ENCODE results near the gene GLTP. TPM values are rescaled to one million over a fixed set of nuclear protein-coding genes. Genes with fewer than 3 reads are reported as not detected.
"Not testable (repeated sequence)": the region's sequence is repeated elsewhere in the genome, so short reads cannot be mapped to it uniquely, and the experiment has no call there.

The GLTP gene
- total and polyA plus RNA-seq, 4 donors = 8.5 to 12.8 (median 8.7) TPM

DNA sequence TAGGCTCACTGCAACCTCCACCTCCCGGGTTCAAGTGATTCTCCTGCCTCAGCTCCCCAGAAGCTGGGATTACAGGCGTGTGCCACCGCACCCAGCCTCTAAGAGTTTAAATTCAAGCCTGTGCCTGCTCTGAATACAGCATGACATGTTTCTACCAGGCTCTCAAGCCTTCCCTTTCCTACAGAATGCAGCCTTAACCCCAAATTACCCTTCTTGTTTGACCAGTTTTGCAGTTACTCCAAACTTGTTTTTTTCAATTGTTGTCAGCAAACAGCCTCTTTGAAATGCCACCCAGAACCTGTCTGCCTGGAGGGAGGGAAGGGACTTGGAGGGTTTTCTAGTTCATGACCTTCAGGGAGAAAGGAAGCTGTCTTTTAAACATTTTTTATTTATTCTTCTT is 15.4 kb downstream of the GLTP start:
- Histone ChIP-seq H3K36me3 (ENCODE audit: control insufficient read depth in 4 of 4, insufficient read depth in 3 of 4, low read depth in 1 of 4, low read length in 3 of 4) (no peaks in the 10 kb centered on the region), H3K27ac (ENCODE audit: low read depth in 1 of 2, low read length in 2 of 2) (peak overlapping the region in 1 of 2 donors; percentile 42), H3K9me3 (ENCODE audit: control insufficient read depth in 4 of 4, low read length in 3 of 4) (no peaks in the 10 kb centered on the region), H3K4me1 (ENCODE audit: control insufficient read depth in 4 of 4, insufficient read depth in 4 of 4, low read length in 3 of 4) (peaks cover 7 to 19% (median 13%) of the 10 kb centered on the region in 4 donors), H3K9ac (ENCODE audit: low read depth in 1 of 2, low read length in 2 of 2) (no peak overlapping the region), H3K4me3 (ENCODE audit: low read depth in 1 of 3, low read length in 3 of 3) (no peak overlapping the region), H3K27me3 (ENCODE audit: control insufficient read depth in 4 of 4, insufficient read depth in 4 of 4, low read length in 3 of 4) (no peaks in the 10 kb centered on the region)
- WGBS = 41% methylated on average over 3 of the region's 3 CpGs
- TF ChIP-seq TAF1 (conservative IDR thresholded peaks at IDR 0.05) = no peak
- DNase-seq (ENCODE audit: low spot score) = no peak

DNA sequence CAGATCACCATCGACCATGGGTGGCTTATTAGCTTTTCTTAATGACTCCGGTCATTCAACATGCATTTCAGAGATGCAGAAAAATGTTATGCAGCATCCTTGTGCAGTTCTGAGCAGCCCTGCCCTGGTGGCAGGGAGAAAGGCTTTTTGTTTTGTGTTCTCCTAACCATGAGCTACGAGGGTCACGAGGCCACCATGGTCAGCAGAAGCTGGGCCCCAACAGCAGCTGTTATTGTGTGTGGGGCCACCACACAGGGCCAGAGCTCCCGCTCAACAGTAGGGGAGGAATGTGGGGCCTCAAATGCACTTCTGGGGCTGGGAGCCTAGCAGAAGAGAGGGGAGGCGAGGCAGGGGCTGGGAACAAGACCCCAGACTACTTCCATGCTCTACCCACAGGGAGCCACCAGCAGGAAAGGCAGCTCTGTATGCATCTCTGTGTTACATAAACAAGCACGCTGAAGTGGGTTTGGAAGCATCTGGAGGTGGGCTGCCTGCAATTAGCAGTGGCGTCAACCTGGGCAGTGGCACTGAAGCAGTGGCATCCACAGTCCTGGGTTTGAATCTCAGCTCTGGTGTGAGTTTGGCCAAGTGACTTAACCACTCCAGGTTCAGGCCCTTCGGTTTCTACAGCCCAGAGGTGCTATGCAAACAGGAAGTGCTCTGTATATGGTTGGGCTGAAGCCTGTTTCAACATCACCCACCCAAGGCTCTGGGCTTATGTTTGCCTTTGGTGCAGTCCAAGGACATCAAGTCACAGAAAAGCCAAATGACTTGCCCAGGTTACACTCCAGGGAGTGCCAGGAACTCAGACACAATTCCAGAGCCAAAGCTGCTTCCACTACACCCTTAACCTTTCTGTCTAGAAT is 16.3 kb downstream of the GLTP start:
- H3K9ac ChIP-seq (ENCODE audit: low read depth in 1 of 2, low read length in 2 of 2) = no peak overlapping the region

DNA sequence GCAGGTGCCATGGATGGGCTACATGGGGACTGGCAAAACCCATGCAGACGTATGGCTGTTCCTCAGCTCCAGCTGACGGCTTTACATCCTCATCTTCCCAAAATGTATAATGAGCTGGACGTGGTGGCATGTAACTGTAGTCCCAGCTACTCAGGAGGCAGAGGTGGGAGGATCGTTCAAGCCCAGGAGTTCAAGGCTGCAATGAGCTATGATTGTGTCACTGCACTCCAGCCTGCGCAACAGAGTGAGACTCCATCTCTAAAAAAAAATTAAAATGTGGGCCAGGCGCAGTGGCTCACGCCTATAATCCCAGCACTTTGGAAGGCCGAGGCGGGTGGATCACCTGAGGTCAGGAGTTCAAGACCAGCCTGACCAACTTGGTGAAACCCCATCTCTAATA is 17.9 kb downstream of the GLTP start:
- not testable (repeated sequence) for H3K36me3 ChIP-seq (ENCODE audit: control insufficient read depth in 4 of 4, insufficient read depth in 3 of 4, low read depth in 1 of 4, low read length in 3 of 4); H3K27me3 ChIP-seq (ENCODE audit: control insufficient read depth in 4 of 4, insufficient read depth in 4 of 4, low read length in 3 of 4); DNase-seq (ENCODE audit: low spot score); H3K27ac ChIP-seq (ENCODE audit: low read depth in 1 of 2, low read length in 2 of 2); H3K4me3 ChIP-seq (ENCODE audit: low read depth in 1 of 3, low read length in 3 of 3); H3K9me3 ChIP-seq (ENCODE audit: control insufficient read depth in 4 of 4, low read length in 3 of 4); H3K9ac ChIP-seq (ENCODE audit: low read depth in 1 of 2, low read length in 2 of 2)
- 88% methylated on average over 9 of the region's 9 CpGs for WGBS
- peaks cover 7 to 19% (median 13%) of the 10 kb centered on the region in 4 donors for H3K4me1 ChIP-seq (ENCODE audit: control insufficient read depth in 4 of 4, insufficient read depth in 4 of 4, low read length in 3 of 4)

More for the DNA sequence above, 16.3 kb downstream of the GLTP start:
- no peaks in the 10 kb centered on the region for H3K9me3 ChIP-seq (ENCODE audit: control insufficient read depth in 4 of 4, low read length in 3 of 4)
- peak overlapping the region in 1 of 2 donors; percentile 48 for H3K27ac ChIP-seq (ENCODE audit: low read depth in 1 of 2, low read length in 2 of 2)
- no peaks in the 10 kb centered on the region for H3K36me3 ChIP-seq (ENCODE audit: control insufficient read depth in 4 of 4, insufficient read depth in 3 of 4, low read depth in 1 of 4, low read length in 3 of 4)
- H3K27me3 ChIP-seq (ENCODE audit: control insufficient read depth in 4 of 4, insufficient read depth in 4 of 4, low read length in 3 of 4) = no peaks in the 10 kb centered on the region
- 77% methylated on average over 9 of the region's 9 CpGs for WGBS
- H3K4me3 ChIP-seq (ENCODE audit: low read depth in 1 of 3, low read length in 3 of 3) = no peak overlapping the region
- DNase-seq (ENCODE audit: low spot score) = no peak
- H3K4me1 ChIP-seq (ENCODE audit: control insufficient read depth in 4 of 4, insufficient read depth in 4 of 4, low read length in 3 of 4) = peaks cover 7 to 19% (median 13%) of the 10 kb centered on the region in 4 donors
- TF ChIP-seq GABPA (IDR thresholded peaks at IDR 0.05 in 1 of 2, conservative IDR thresholded peaks at IDR 0.05 in 1 of 2) (peak in 1 of 2 donors; percentile 76), EGR1 (IDR thresholded peaks at IDR 0.05; ENCODE audit: low read depth in 2 of 2) (peak in 1 of 2 donors; percentile 32), JUND (IDR thresholded peaks at IDR 0.05) (peak in 1 of 2 donors; percentile 75), SP1 (IDR thresholded peaks at IDR 0.05) (peak; percentile 58), NR2F2 (IDR thresholded peaks at IDR 0.05) (no peak), HNF4A (conservative IDR thresholded peaks at IDR 0.05) (peak; percentile 75 to 87), RXRA (IDR thresholded peaks at IDR 0.05) (peak; percentile 72 to 89), FOXA1 (IDR thresholded peaks at IDR 0.05) (peak; percentile 65), FOXA2 (IDR thresholded peaks at IDR 0.05) (peak; percentile 79), RAD21 (IDR thresholded peaks at IDR 0.05) (peak in 1 of 2 donors; percentile 27), YY1 (IDR thresholded peaks at IDR 0.05) (no peak)
- TF ChIP-seq, protein P1, sequence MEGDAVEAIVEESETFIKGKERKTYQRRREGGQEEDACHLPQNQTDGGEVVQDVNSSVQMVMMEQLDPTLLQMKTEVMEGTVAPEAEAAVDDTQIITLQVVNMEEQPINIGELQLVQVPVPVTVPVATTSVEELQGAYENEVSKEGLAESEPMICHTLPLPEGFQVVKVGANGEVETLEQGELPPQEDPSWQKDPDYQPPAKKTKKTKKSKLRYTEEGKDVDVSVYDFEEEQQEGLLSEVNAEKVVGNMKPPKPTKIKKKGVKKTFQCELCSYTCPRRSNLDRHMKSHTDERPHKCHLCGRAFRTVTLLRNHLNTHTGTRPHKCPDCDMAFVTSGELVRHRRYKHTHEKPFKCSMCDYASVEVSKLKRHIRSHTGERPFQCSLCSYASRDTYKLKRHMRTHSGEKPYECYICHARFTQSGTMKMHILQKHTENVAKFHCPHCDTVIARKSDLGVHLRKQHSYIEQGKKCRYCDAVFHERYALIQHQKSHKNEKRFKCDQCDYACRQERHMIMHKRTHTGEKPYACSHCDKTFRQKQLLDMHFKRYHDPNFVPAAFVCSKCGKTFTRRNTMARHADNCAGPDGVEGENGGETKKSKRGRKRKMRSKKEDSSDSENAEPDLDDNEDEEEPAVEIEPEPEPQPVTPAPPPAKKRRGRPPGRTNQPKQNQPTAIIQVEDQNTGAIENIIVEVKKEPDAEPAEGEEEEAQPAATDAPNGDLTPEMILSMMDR (IDR thresholded peaks at IDR 0.05; ENCODE audit: low read depth, low read length, missing input control) = no peak
